ENCODE results near the gene TET2. TPM values are rescaled to one million over a fixed set of nuclear protein-coding genes. Genes with fewer than 3 reads are reported as not detected.

The TET2 gene
- total RNA-seq, 1 donor from 2014 or later = 11.4 TPM

- H3K36me3 Mint-ChIP-seq (ENCODE audit: low read depth, unreplicated experiment) = peaks cover 16% of the 10 kb centered on the region
- H3K27ac Mint-ChIP-seq (ENCODE audit: unreplicated experiment) = no peak overlapping the region
- H3K4me3 Mint-ChIP-seq (ENCODE audit: unreplicated experiment) = no peak overlapping the region
- H3K27me3 Mint-ChIP-seq (ENCODE audit: unreplicated experiment) = peaks cover 2% of the 10 kb centered on the region
- DNase-seq (ENCODE audit: low spot score) = no peak
- no peaks in the 10 kb centered on the region for H3K9me3 Mint-ChIP-seq (ENCODE audit: unreplicated experiment)
- H3K4me1 Mint-ChIP-seq (ENCODE audit: unreplicated experiment) = no peaks in the 10 kb centered on the region
- TF ChIP-seq CTCF (IDR thresholded peaks at IDR 0.05; ENCODE audit: unreplicated experiment) = no peak
Measured at GRCh38 chr4:105277702-105278101, 131.0 kb downstream of the TET2 start.

- no peak for TF ChIP-seq CTCF (IDR thresholded peaks at IDR 0.05; ENCODE audit: unreplicated experiment)
- no peak overlapping the region for H3K27ac Mint-ChIP-seq (ENCODE audit: unreplicated experiment)
- no peak for DNase-seq (ENCODE audit: low spot score)
- H3K9me3 Mint-ChIP-seq (ENCODE audit: unreplicated experiment) = no peaks in the 10 kb centered on the region
- peaks cover 16% of the 10 kb centered on the region for H3K36me3 Mint-ChIP-seq (ENCODE audit: low read depth, unreplicated experiment)
- H3K4me1 Mint-ChIP-seq (ENCODE audit: unreplicated experiment) = no peaks in the 10 kb centered on the region
- H3K4me3 Mint-ChIP-seq (ENCODE audit: unreplicated experiment) = no peak overlapping the region
- peaks cover 2% of the 10 kb centered on the region for H3K27me3 Mint-ChIP-seq (ENCODE audit: unreplicated experiment)
Measured at GRCh38 chr4:105279314-105279713, 132.6 kb downstream of the TET2 start.

GRCh38 chr4:105280338-105281123, 133.9 kb downstream of the TET2 start:
- Mint-ChIP-seq H3K36me3 (ENCODE audit: low read depth, unreplicated experiment) (peaks cover 9% of the 10 kb centered on the region), H3K9me3 (ENCODE audit: unreplicated experiment) (no peaks in the 10 kb centered on the region), H3K27ac (ENCODE audit: unreplicated experiment) (no peak overlapping the region), H3K4me3 (ENCODE audit: unreplicated experiment) (no peak overlapping the region), H3K27me3 (ENCODE audit: unreplicated experiment) (peaks cover 2% of the 10 kb centered on the region), H3K4me1 (ENCODE audit: unreplicated experiment) (no peaks in the 10 kb centered on the region)
- no peak for TF ChIP-seq CTCF (IDR thresholded peaks at IDR 0.05; ENCODE audit: unreplicated experiment)
- no peak for DNase-seq (ENCODE audit: low spot score)

GRCh38 chr4:105281124-105281415, 134.4 kb downstream of the TET2 start:
- no peaks in the 10 kb centered on the region for H3K4me1 Mint-ChIP-seq (ENCODE audit: unreplicated experiment)
- H3K4me3 Mint-ChIP-seq (ENCODE audit: unreplicated experiment) = no peak overlapping the region
- peaks cover 5% of the 10 kb centered on the region for H3K36me3 Mint-ChIP-seq (ENCODE audit: low read depth, unreplicated experiment)
- no peak for TF ChIP-seq CTCF (IDR thresholded peaks at IDR 0.05; ENCODE audit: unreplicated experiment)
- peaks cover 2% of the 10 kb centered on the region for H3K27me3 Mint-ChIP-seq (ENCODE audit: unreplicated experiment)
- no peak for DNase-seq (ENCODE audit: low spot score)
- no peaks in the 10 kb centered on the region for H3K9me3 Mint-ChIP-seq (ENCODE audit: unreplicated experiment)
- no peak overlapping the region for H3K27ac Mint-ChIP-seq (ENCODE audit: unreplicated experiment)

GRCh38 chr4:105282489-105282888, 135.8 kb downstream of the TET2 start:
- no peak for TF ChIP-seq CTCF (IDR thresholded peaks at IDR 0.05; ENCODE audit: unreplicated experiment)
- no peaks in the 10 kb centered on the region for H3K9me3 Mint-ChIP-seq (ENCODE audit: unreplicated experiment)
- no peak overlapping the region for H3K27ac Mint-ChIP-seq (ENCODE audit: unreplicated experiment)
- DNase-seq (ENCODE audit: low spot score) = no peak
- H3K4me1 Mint-ChIP-seq (ENCODE audit: unreplicated experiment) = no peaks in the 10 kb centered on the region
- H3K4me3 Mint-ChIP-seq (ENCODE audit: unreplicated experiment) = no peak overlapping the region
- H3K27me3 Mint-ChIP-seq (ENCODE audit: unreplicated experiment) = no peaks in the 10 kb centered on the region
- no peaks in the 10 kb centered on the region for H3K36me3 Mint-ChIP-seq (ENCODE audit: low read depth, unreplicated experiment)
